NCI-H82 treated with DMSO at 0.1 percent for 48 hours (cell line): ENCODE data around the gene PDE4D.
A peak's percentile ranks its signal among the peaks of the same experiment; 100 is the strongest.
"Not testable (repeated sequence)": the region's sequence is repeated elsewhere in the genome, so short reads cannot be mapped to it uniquely, and the experiment has no call there.

Experiments
- DNase-seq: peaks from one replicate; lab custom pipeline; 2025; ENCODE audit not compliant: unreplicated experiment; lab: John Stamatoyannopoulos, UW

PDE4D gene

DNA sequence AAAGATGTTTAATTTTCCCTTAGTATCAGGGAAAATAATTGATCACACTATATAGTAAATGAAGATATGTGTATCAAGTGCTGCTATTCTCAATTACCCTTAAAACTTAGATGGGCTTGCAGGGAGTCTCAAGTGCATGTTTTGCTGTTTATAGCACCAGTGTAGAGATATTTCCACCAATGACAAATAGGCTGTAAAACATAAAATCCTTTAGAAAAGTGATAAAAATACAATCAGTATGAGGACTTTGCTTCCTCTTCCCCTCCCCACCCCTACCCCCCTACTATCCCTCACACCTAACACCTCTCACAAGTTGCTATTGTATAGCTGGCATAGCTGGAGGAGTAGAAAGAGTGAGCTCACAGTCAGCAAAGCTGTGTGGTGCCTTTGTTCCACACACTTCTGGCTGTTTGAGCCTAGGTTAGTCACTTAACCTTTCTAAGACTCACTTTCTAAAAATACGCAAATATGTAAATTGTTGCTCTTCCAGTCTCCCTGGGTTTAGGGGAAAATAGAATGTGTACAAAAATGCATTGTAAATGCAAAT is 93.1 kb downstream of the PDE4D start:
- no peak for DNase-seq

DNA sequence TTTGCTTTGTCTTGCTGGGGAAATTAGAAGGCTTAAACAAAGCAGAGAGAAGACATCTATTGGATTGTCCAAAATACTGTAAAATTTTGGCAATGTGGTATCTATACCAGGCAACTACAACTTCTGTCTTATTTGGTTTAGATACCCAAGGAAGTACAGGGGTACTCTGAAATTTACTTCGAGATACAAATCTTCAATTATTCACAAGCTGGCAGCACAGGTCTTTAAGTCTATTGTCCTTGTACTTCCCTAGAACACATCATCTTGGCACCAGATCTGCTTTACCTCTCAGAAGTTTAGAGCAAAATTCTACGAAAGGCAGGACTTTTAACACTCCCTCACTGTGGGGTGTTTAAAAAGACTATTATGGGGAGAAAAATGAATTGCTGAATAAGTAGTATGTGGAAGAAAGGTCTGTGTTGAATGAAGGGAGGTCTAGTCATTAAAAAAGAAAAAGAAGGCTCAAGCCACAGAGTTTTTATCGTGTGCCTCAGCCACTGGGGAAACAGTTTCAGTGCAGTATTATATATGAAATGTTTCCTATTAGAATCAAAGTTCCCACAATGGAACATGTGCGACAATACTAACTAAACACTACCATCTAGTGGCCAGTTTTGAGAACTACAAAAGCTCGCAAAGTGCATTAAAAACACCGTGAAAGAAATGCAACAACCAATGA is 93.7 kb downstream of the PDE4D start:
- DNase-seq = peak; percentile 44

DNA sequence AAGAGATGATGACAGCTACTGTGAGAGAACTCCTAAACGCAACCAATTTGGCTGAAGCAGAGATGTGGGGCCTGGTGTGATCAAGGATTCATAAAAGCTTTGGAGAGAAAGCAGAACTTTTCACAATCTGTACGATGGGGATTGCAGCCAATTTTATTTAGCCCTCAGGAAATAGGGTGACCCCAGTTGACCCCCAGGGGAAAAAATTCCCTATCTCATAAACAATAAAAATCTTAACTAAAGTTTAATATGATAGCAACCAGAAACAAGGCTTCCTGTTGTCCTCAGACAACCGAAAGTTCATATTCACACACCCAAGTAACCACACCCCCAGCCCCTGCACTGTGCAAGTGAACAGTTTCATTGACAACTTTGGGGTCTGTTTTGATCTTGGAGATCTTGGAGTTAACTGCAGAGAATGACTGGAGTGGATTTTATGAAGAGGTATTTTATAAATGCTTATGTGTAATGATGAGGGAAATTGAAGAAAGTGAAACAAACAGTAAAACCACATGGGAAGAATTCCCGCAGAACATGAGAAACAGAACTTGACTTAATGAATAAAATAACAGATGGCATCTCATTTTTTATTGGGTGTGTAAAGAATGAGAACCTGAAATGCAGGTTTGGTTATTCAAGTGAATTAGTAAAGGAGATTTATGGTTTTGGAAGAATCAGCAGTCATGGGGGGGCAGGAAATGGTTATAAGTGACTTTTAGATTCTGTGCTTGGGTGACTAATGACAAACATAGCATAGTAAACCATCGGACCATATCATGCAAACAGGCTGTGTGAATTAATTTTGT is 94.5 kb downstream of the PDE4D start:
- no peak for DNase-seq

DNA sequence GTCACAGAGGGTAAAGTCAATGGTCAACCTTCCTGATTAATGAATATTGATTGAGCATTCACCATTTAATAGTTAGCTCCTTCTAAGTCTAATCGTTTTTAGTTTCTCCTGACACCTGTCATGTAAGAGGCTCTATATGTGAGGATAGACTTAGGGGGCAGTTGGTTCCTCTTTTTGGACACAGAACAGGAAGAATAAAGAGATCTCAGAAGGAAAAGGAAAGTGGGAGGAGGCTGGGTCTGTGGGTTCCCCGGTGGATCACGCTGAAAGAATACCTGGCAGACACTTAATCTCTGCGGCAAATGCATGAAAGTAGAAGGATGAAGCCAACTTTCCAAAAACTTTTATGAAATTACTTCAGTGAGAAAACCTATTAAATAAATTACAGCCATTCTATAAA is 98.4 kb downstream of the PDE4D start:
- DNase-seq = no peak

DNA sequence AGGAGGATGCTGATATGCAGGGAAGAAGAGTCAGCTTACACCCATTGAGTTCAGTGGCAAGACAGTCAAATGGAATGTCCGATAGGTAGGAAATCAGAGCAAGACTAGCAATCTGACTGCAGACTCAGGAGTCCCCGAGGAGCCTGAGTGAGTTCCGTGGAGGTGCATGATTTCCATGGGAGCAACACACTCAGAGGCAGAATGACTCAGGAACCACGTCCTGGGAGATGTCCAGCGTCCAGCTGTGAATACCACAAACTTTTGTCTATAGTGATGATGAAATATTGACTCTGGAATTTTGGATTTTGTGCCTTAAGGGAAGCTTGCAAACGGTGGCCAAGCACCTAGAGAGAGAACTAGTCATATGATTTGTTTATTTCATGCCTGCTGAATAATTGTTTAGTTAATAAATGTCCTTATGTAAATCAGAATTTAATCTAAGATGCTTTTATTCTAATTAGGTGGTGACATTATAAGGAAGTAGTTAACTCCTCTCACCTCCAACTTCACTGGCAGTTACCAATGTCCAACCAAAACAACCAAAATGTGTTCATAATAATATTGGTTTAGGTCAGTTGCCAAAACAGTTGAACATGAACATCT is 100.4 kb downstream of the PDE4D start:
- DNase-seq = no peak

DNA sequence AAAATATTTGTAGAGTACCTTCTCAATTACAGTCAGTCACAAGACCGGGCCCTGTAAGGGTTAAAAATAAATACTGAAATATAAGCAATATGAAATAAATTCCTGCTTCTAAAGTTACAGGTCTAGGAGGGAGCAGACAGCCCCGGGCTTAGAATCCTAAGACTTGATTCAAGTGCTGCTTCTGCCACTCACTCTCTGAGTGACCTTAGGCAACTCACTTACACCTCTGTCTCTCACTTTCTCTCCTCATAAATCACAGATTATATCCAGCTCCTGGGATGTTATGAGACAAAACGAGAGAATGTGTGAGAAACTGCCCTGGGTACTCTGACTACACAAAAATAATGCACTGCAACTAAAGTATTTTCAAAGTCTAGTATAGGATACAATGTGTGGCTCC is 101.9 kb downstream of the PDE4D start:
- no peak for DNase-seq

DNA sequence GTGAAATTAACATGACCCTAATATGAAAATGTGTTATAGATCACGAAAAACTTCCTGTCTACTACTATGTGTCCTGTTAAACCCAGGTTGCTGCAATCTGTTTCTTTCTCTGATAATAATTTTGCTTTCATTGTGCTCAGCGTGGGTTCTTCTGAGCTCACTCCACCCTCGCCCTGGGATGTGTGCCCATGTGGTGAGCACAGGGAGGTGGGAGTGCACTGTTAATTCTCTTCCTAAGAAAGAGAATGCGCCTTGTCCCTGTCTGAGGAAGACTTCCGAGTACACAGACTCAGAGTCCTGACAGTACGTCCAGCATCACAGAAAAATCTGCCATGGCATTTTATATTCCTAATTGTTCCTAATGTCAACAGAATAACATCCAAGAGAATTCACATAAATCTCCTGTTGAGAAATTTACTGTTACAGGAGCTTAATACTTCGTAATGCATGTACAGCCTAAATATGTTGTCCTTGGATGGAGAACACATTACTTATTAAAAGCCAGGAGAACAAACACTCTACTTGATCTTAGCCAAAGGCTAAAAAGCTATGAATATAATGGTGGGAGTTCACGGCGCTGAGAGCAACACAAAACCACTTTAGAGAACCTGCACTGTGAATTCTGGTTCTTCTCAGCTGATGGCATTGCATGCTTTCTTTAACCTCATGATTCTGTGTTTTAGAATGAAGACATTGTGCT is 102.6 kb downstream of the PDE4D start:
- DNase-seq = no peak

DNA sequence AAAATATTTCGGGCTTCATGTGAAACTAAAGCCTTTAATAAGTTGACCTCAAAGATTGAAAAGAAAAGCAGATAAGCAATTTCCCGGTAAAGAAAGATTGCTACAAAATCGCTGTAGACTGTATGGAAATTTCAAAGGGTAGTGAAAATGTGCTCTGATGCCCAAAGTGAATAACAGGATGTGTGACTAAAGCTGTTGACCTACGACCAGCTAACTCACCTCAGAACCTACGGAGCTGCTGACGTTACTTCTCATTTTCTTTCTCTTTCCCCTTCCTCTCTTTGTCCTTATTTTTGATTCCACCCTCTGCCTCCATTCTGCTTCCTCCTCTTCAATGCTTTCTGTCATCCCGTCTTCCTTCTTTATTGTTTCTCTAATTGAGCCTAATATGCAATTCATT is 103.2 kb downstream of the PDE4D start:
- no peak for DNase-seq

DNA sequence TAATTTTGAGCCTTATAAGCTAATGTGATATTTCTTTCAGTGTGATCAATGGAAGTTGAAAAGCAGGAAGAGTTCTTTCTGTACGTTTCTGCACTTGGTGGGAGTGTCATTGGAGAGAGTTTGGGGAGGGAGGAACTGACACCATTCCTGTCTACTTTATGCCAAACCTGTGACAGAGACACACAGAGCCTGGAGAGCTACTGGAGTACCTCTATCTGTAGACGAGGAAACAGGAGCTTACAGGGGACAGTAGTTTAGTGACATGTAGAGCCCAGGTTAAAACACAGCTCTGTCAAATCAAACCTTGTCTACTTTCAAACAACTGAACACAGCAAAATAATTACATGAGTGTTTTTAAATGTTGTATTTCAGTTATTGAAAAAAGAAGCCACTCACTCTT is 103.6 kb downstream of the PDE4D start:
- DNase-seq = no peak

DNA sequence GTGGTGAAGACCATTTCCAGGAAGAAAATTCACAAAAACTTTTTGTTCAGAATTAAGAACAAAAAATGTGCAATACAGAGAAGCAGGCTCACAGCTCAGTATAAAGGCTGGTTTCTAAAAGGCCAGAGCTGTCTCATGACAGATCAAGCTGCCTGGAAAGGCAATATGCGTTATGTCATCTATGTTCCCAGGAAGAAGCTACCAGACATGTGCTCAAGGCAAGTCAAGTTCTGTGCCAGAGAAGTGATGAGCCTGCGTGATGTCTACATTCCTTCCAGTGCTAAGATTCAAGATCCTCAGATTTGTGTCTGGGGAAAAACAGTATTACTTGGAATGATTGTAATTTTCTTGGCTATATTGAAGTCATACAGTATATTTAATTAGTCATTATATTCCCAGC is 104.3 kb downstream of the PDE4D start:
- DNase-seq = no peak

DNA sequence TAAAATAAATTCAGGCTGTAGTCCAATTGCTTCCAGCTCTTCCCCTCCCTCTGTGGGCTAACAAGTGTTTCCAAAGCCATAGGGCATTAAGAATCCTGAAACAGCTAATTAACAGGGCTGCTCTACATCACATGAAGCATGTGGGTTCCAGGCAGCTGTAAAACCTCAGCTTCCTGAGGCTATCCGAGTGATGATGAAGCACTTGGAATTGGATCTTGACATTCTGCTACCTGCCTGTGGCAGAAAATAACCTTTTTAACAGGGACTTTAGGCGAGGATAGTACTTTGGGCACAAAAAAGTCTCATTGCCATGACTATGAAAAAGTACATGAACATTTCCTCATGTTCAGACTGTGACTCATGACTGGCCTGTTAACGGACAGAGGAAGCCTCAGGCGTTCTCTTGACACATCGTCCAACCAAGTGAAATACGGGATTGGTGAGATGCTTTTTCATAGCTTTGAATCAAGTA is 107.2 kb downstream of the PDE4D start:
- DNase-seq = no peak

DNA sequence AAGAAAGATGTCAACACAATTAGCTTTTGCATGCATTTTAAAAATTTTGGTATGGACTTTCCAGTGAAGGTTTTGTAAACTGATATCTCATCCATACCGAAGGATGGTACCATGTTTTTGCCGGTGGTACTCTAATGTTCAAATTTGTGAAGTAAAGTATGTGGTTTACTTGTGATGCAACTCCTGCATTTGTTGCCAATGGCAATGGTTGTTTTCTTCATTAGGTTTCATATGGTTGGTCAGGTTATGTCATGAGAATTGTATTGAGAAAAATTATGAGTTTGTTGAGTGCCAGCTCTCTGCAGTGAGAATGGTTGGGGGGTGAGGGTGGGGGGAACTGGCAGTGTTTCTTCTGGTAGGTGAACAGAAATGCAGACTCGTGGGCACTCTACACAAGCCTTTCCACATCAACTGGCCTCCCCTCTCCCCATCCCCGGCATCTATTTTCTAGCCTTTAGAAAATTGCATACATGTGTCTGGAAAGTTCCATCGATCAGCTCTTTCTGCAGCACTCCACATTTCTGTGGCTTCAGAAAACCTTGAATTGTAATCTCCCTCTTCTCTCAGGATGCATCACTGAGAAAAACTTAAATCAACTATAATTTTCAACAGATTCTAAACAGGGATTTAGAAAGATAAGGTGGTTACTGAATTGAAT is 107.7 kb downstream of the PDE4D start:
- no peak for DNase-seq

DNA sequence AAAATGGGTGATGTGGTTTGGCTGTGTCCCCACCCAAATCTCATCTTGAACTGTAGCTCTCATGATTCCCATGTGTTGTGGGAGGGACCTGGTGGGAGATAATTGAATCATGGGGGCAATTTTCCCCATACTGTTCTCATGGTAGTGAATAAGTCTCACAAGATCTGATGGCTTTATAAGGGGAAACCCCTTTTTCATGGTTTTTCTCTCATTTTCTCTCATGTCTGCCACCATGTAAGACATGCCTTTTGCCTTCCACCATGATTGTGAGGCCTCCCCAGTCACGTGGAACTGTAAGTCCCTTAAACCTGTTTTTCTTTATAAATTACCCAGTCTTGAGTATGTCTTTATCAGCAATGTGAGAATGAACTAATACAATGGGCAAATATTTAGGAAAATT is 108.8 kb downstream of the PDE4D start:
- not testable (repeated sequence) for DNase-seq

DNA sequence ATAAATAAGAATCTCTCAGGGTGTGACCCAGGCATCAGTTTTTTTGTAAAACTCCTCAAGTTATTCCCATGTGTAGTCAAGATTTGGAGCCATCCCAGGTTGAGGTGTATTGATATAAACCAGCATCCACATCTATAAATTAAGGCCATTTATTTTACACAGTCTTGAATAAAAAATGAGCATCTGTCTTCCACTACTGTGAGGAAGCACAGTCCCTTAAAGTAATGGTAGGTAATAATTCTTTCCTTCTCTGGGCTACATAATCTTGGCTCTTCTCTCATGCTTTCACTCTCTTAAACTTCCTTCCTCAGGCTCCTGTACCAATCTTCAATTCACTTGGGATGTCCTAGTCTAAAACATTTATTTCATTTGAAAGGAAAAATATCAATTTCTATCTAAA is 110.3 kb downstream of the PDE4D start:
- DNase-seq = no peak

DNA sequence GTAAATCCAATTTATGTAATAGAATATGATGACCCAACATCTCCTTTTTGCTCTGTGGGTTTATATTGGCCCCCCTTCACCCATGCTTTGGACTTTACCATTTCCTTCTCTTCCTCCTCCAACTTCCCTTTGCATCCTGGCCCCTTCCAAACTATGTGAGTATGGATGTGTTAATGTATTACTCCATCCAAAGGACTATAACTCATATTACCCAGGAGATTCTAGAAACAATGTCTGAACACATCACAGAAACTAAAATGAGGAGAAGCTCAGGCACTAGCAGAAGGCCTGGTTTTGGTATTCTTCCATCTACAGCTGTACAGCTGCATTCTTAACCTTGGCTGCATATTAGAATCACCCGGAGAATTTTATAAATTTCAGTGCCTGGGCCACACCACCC is 110.7 kb downstream of the PDE4D start:
- no peak for DNase-seq

DNA sequence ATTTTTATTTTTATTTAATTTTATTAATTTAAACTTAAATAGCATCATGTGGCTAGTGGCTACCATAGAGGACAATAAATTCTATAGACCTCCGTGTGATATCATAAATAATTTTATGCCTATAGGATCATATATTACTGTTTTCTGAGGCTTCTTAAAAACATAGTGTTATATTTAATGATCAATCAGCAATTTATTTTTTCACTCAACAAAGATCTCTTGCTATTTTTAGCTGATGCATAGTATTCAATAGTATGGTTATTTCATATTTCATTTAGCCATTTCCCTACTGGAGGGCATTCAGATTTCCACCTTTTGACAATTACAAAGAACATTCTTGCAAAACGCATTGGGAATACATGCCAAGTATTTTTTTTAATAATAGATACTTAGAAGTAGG is 114.1 kb downstream of the PDE4D start:
- no peak for DNase-seq

DNA sequence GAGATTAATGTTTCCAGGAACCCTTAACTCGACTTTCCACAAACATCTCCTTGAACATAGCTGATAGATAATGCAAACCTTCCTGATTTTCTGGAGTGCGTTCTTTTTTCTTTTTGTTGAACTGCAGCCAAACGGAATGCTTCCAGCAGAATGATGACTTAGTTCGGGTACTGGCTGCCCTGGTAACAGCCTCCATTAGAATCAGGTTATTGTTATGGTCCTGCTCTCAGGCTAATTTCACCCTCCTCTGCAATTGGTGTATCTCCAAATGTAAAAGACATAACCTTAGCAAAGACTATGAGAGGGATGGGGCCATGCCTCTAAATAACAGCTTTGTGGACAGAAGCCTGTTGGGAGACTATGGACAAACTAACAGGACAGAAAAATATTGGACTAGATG is 116.5 kb downstream of the PDE4D start:
- DNase-seq = no peak

DNA sequence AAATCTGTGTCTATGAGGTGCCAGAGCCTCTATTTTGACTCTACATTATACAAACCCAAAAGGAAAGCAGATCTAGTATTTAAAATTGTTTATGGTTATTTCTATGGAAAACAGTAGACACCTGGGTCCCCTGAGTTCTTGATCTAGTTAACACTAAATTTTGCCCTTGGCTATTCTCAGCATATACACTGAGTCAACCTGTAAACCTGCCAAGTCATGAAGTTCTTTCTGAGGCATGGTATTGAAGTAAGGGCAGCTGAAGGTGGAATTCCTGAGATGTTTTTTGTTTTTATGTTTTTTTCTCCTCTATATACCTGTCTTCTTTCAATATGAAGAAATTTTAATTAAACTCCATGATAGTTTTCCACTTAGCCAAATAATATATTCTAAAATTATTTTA is 120.2 kb downstream of the PDE4D start:
- no peak for DNase-seq

DNA sequence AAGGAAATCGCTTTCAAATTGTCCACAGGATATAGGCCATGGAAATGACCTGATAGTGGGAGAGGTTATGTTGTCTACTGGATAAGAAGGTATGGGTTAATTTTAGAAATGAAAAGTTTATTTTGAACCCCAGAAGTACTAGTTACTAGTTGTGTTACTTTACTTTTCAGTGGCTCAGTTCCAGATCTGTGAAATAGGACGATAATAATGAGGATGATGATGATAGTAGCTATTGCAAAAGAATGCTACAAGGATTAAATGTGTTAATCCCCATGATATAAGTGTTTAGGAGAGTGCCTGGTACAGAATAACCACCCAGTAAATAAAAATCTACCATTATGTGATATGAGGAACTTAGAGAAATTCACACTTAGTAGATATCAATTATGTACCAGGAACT is 120.8 kb downstream of the PDE4D start:
- no peak for DNase-seq

DNA sequence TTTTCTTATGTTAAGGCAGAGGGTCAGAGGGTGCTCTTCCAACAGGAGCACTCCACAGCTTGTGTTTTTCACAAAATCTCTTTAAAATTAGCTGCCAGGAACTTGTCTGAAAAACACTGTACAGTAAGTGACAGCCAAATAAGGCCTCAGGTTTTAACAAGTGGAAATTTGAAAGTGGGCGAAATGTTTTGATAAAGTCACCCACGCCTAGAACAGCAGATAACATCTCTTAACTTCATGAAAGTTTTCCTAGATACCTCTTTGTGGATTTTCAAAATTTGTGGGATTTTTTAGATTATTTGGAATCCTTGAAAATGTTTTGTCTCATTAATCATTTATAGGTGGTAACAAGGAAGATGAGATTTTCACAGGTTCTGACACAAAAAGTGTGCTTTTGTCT is 121.3 kb downstream of the PDE4D start:
- no peak for DNase-seq

DNA sequence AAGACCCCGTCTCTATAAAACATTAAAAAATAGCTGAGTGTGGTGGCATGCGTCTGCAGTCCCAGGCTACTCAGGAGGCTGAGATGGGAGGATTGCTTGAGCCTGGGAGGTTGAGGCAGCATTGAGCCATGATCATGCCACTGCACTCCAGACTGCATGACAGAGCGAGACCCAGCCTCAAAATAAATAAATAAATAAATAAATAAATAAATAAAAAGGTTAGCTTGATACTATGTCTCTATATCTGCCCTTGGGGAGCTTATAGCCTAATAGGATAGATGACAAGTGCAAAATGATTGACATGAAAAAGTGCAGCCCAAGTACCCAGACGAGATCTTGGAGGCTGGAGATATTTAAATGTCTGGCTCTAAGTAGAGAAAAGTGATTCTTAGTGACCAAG is 122.6 kb downstream of the PDE4D start:
- DNase-seq = no peak
